Left lung (tissue), 10 donors: ENCODE data around the gene ROBO2. TPM values are rescaled to one million over a fixed set of nuclear protein-coding genes. Genes with fewer than 3 reads are reported as not detected.

Experiments used
- ATAC-seq: fragments of 200-7000 bp; cut with Tn5 transposase; one replicate; pipeline ENCODE4 v1.9.1; 2020; ENCODE audit warnings: moderate library complexity
- DNase-seq, 4 donors: peaks; one replicate each; pipeline ENCODE4 v3.0.0-alpha.2; 2013 to 2020
- H3K27ac ChIP-seq, 2 donors: fragments of 200-600 bp; sonication (generic) in 1 of 2; one replicate each; pipeline versions ENCODE4 v1.5.0 to v1.8.0; 2020 to 2021
- H3K27me3 ChIP-seq, 2 donors: fragments of 200-600 bp; sonication (generic) in 1 of 2; one replicate each; pipeline versions ENCODE4 v1.5.0 to v1.8.0; 2020 to 2021
- H3K36me3 ChIP-seq, 2 donors: fragments of 200-600 bp; sonication (generic) in 1 of 2; one replicate each; pipeline versions ENCODE4 v1.5.0 to v1.8.0; 2020 to 2021
- H3K4me1 ChIP-seq, 2 donors: fragments of 200-600 bp; one replicate each; pipeline ENCODE4 v1.8.0; 2021
- H3K4me3 ChIP-seq, 2 donors: fragments of 200-600 bp; sonication (generic) in 1 of 2; one replicate each; pipeline versions ENCODE4 v1.5.0 to v1.8.0; 2020 to 2021; ENCODE audit warnings: mild to moderate bottlenecking in 1 of 2
- H3K9me3 ChIP-seq, 2 donors: fragments of 200-600 bp; sonication (generic) in 1 of 2; one replicate each; pipeline versions ENCODE4 v1.5.0 to v1.8.0; 2020 to 2021
- intact Hi-C, 2 donors: fragments of 100-400 bp; cut with DNase I; formaldehyde crosslinking; loops; one replicate each; pipeline versions ENCODE4 v1.11.2 to v1.14.2; 2022
- polyA plus RNA-seq, 6 donors: library from polyadenylated mRNA; unstranded; fragments of 120-200 nt; gene quantifications; one replicate each; pipeline ENCODE4 v1.2.1, GENCODE V29; 2013; ENCODE audit not compliant: insufficient read length in 6 of 6
- total RNA-seq, 2 donors: library from RNA; stranded (reverse); fragmentation: NEBNext Ultra II Directional; extraction: Animal tissue kit (Norgen Biotek cat#: 25700); gene quantifications; one replicate each; pipeline ENCODE4 v1.2.1, GENCODE V29; 2021
- TF ChIP-seq, protein P1 (sequence below), 2 donors: fragments of 200-600 bp; sonication (generic) in 1 of 2; IDR thresholded peaks; one replicate each; pipeline versions ENCODE4 v1.5.0 to v1.8.0; 2021; ENCODE audit warnings: antibody characterized with exemption in 2 of 2
- donor health status: DM: no; HTN: yes; CAD: no.
- donor health status: DM: no; HTN: no; CAD: no.

The ROBO2 gene
- total and polyA plus RNA-seq, 8 donors: 4.9 to 66.2 (median 51.1) TPM

DNA sequence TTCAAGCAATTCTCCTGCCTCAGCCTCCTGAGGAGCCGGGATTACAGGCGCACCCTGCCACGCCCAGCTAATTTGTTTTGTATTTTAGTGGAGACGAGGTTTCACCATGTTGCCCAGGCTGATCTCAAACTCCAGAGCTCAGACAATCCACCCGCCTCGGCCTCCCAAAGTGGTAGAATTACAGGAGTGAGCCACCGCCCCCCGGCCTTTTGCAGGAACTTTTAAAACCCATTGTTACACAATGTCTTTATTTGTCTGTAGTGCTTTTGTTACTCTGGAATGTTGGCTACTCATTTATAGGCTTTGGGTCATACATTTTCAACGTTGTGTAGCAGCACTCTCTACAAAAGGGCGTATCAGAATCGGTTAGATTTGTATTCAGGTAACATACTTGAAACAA is 499.1 kb downstream of the ROBO2 start:
- no peak for ATAC-seq
- H3K4me1 ChIP-seq: no peaks in the 10 kb centered on the region
- no peak overlapping the region for H3K4me3 ChIP-seq
- H3K9me3 ChIP-seq: no peaks in the 10 kb centered on the region
- H3K27me3 ChIP-seq: no peaks in the 10 kb centered on the region
- peak in 1 of 4 donors; percentile 39 for DNase-seq
- H3K27ac ChIP-seq: no peak overlapping the region
- H3K36me3 ChIP-seq: no peaks in the 10 kb centered on the region
- TF ChIP-seq, protein P1, sequence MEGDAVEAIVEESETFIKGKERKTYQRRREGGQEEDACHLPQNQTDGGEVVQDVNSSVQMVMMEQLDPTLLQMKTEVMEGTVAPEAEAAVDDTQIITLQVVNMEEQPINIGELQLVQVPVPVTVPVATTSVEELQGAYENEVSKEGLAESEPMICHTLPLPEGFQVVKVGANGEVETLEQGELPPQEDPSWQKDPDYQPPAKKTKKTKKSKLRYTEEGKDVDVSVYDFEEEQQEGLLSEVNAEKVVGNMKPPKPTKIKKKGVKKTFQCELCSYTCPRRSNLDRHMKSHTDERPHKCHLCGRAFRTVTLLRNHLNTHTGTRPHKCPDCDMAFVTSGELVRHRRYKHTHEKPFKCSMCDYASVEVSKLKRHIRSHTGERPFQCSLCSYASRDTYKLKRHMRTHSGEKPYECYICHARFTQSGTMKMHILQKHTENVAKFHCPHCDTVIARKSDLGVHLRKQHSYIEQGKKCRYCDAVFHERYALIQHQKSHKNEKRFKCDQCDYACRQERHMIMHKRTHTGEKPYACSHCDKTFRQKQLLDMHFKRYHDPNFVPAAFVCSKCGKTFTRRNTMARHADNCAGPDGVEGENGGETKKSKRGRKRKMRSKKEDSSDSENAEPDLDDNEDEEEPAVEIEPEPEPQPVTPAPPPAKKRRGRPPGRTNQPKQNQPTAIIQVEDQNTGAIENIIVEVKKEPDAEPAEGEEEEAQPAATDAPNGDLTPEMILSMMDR (IDR thresholded peaks at IDR 0.05): no peak
- intact Hi-C loops: no loop called here

DNA sequence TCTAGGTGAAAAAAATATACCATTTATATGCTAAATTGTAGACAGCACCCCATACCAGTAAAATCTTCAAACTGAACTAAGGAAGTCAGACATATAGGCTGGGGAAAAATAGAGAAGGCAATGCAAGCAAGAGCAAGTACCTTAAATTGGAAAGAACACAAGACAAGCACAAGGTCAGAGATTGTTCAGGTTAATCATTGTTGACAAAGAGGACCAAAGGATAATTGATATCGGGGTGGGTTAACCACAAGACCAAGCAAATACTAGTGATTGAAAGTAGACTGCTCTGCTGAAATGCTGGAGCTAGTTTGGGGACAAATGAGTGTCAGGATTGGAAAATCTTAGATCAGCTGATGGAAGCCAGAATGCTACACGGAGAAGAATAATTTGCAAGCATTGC is 499.8 kb downstream of the ROBO2 start:
- DNase-seq (no peak), ATAC-seq (no peak)
- no peak overlapping the region for H3K4me3 ChIP-seq
- intact Hi-C loops: no loop called here
- H3K27ac ChIP-seq: no peak overlapping the region
- no peaks in the 10 kb centered on the region for H3K36me3 ChIP-seq
- no peaks in the 10 kb centered on the region for H3K4me1 ChIP-seq
- no peaks in the 10 kb centered on the region for H3K9me3 ChIP-seq
- TF ChIP-seq, protein P1 (IDR thresholded peaks at IDR 0.05): no peak
- no peaks in the 10 kb centered on the region for H3K27me3 ChIP-seq

DNA sequence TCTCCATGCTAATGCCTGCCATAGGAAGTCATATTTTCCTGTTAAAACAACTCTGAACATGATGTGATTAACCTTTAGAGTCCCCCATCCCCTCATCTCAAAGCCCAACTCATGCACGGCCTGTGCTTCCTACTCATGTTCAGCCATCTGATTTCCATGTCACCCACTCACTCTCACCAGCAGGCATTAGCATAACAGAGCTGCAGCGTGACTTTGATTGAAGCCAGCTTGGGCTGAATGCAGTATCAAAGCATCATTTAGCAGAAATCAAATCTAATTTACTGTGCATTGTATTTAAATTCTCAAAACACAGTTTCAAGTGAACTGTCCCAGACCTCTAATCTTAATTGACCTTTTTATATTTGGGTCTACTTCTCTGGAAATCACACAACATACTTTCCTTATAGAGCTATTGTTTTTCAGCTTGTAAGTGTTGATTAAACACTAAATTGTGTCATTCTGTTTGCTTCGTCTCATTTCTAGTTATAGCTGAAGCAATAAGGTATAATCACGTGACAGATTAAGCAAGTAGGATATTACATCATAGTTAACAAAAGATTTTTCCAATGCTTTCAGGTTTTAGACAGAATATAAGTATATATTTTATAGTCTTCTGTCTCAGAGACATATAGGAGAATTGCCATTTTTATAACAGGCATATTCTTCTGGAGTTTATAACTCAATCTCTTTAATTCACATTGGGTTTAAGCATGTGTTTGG is 501.5 kb downstream of the ROBO2 start:
- H3K9me3 ChIP-seq: no peaks in the 10 kb centered on the region
- intact Hi-C loops: no loop called here
- ATAC-seq (no peak), DNase-seq (peak in 2 of 4 donors; percentile 78 to 85)
- H3K27ac ChIP-seq: no peak overlapping the region
- no peaks in the 10 kb centered on the region for H3K36me3 ChIP-seq
- H3K4me1 ChIP-seq: no peaks in the 10 kb centered on the region
- TF ChIP-seq, protein P1 (IDR thresholded peaks at IDR 0.05): no peak
- no peaks in the 10 kb centered on the region for H3K27me3 ChIP-seq
- no peak overlapping the region for H3K4me3 ChIP-seq

DNA sequence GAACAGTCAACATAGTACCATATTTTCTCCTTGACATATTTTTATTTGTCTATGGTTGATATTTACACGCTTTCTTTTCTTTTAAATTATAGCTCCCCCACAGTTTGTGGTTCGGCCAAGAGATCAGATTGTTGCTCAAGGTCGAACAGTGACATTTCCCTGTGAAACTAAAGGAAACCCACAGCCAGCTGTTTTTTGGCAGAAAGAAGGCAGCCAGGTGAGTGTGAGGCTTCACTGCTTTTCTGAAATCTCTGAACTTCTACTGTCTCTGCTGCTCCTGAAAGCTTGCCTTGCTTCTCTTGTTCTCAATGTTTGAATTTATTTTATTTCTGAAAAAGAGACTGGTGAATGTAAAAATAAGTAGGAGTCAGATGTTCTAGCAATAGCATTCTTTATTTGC is 506.3 kb downstream of the ROBO2 start:
- ATAC-seq (no peak), DNase-seq (no peak)
- intact Hi-C loops: no loop called here
- H3K4me1 ChIP-seq: no peaks in the 10 kb centered on the region
- H3K27ac ChIP-seq: no peak overlapping the region
- TF ChIP-seq, protein P1 (IDR thresholded peaks at IDR 0.05): no peak
- H3K4me3 ChIP-seq: no peak overlapping the region
- no peaks in the 10 kb centered on the region for H3K27me3 ChIP-seq
- H3K36me3 ChIP-seq: no peaks in the 10 kb centered on the region
- H3K9me3 ChIP-seq: no peaks in the 10 kb centered on the region

DNA sequence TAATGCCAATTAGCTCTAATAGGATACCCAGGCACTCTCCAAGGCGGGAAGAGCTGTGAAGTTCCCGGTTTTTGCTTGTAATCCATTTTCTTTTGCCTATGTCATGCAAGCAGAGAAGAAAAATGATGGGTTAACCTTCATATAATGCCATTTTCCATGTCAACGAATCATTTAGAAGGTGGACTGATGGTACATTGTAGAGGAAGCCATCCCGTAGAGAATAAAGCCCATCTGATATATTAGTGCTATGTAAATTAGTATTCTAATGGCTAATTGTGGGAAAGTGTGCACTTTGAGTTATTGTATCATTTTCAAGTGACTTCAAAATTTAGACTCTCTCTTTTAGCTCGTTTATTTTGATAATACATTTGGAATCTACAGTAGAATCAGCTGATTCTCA is 509.1 kb downstream of the ROBO2 start:
- ATAC-seq: no peak
- Histone ChIP-seq H3K9me3 (no peaks in the 10 kb centered on the region), H3K27ac (no peak overlapping the region), H3K36me3 (no peaks in the 10 kb centered on the region), H3K4me1 (no peaks in the 10 kb centered on the region), H3K27me3 (no peaks in the 10 kb centered on the region), H3K4me3 (no peak overlapping the region)
- no peak for DNase-seq
- intact Hi-C loops: no loop called here
- TF ChIP-seq, protein P1 (IDR thresholded peaks at IDR 0.05): no peak
